GM19025 (cell line): ENCODE measurements around the gene RNF39.
A peak's percentile ranks its signal among the peaks of the same experiment; 100 is the strongest.

ENCODE experiments used
- ATAC-seq: cut with Tn5 transposase; IDR thresholded peaks from one replicate; pipeline ENCODE4 v1.9.1; 2021; ENCODE audit warnings: mild to moderate bottlenecking, low read depth, moderate library complexity; ENCODE audit not compliant: unreplicated experiment

The RNF39 gene

DNA sequence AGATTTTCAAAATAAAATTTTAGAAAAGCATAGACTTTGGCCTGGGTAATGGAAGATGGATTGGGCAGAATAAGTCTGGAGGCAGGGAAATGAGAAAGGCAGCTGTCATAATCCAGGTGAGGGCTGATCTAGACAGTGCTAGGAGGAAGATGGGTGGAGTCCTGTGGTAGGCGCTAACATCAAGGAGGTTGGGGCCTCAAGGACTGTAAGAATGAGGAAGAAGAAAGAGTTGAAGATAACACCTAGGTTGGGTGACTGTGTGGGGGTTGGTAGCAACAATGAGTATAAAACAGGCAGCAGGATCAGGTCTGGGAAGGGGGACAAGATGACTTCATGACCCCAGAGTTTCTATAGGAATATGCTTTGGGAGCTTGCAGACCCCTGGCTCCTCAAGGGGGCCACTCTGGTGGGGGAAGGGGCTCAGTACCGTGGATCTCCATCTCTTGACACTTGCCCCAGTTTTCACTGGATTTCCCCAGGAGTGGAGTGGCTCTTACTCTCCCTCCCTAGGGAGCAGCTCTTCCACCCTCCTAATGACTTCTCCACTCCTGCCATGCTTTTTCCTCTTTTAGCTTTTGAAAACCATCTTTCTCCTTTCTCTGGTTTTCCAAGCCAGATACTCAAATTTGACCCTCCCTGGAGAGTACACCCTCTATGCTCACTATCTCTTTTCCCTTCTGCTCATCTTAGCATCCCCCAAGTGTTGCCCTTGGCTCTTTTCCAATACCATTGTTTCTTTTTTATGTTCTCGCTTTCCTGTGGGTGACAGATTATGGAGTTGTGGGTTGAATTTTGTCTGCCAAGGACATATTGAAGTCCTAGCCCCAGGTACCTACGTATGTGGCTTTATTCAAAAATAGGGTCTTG lies 22.6 kb upstream of the RNF39 start:
- no peak for ATAC-seq

DNA sequence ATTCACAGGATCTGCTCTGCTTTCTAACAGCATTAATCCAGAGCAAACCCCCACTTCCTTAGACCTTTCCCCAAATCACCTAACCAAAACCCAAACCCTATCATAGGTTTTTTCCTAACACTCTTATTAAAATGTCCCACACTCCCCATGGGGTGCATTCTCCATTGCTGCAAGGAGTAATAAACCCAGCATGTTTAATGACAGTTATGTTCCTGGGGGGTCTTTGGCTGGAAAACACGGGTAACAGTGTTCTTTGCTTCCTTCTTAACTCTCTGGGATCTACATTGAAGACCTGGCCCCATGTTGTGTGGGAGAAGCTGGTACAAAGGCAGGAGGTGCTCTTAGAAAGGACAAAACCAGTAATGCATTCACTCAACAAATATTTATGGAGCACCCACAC lies 21.3 kb upstream of the RNF39 start:
- no peak for ATAC-seq

DNA sequence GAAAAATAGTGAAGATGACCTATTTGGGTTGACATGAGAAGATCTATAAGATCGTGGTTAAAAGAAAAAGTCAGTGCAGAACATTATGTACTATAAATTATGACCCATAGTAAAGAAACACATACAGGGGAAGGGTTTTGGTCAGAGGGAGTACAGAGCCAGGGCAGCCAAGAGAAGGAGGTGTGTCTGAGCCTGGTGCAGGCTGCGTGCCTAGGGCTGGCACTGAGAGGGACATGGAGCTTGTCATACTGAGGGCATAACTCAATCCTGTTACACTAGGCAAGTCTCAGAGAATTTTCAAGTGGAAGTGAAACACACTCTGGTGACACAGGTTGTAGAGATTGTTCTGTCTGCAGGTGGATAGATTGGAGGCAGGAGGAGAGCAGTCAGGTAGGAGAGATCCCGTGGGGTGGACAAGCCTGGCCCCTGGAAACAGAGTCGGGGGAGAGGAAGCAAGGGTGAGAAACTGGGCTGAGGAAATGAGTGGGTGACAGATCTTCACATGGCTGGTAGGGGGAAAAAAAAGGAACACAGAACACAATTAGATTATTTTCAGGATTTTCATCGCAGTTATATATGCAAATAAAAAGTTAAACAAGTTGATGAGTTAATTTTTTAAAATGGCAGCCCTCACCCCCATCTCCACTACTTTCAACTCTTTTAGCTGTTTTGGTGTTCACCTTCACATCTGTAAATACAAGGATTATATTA lies 18.5 kb upstream of the RNF39 start:
- ATAC-seq, result no peak

DNA sequence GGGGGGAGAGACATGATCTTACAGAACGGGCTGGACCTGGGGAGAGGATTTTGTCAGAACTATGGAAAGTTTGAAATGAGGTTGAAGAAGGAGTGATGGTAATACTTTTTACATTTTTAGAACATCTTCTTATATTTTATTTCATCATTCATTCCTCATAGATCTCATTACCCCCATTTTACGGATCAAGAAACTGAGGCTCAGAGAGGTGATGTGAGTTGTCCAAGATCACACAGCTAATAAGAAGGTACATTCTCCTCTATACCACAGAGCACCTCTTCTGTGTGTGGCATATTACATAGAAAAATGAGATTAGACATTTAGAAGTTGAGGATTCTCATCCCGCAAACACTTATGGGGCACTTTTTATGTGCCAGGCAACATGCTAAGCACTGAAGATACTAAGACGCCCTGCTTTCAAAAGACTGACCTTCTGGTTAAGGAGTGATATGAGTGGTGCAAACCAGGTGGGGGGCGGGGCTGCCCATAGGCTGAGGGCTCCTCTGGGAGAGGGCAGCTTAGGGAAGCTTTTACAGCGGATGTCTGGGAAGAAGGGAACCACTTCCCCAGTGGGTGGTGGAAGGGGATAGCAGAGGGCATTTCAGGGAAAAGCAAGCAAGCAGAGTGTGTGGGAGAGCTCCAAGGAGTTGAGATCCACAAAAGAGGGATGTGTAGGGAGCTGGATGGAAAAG lies 17.4 kb upstream of the RNF39 start:
- no peak for ATAC-seq

DNA sequence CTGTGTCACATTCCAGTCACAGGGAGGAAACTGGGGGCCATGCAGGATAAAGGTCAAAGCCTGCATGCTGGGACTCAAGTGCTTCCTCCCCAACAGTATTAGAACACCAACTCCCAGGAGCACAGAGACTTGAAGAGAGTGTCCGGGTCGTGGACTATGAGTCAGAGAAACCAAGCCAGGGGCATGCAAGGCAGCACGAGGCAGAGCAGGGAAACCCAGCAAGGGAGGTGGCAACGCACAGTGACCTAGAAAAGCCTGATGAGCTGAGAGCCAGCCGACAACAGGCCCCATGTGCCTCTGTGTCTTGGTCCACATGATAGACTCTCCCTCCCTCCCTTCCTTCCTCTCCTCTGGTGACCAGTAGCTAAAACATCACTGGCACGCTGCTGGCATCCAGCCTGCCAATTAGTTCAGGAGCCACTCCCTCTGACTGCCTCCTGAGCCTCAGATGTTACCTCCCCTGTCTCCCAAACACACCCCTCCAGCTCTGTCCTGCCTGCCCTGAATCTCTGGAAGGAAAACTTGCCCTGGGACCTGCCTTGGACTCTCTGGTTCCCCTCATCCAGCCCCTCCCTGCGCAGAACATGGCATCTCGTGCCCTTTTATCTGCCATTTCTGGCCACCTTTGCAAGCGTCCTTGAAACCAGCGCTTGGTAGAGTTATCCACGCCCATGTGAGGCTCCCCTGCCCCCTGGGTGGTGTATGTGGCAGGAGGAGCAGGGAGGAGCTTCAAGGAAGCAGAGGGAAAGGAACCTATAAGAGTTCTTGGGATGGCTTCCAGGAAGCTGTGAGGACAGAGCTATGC lies 16.2 kb upstream of the RNF39 start:
- no peak for ATAC-seq

DNA sequence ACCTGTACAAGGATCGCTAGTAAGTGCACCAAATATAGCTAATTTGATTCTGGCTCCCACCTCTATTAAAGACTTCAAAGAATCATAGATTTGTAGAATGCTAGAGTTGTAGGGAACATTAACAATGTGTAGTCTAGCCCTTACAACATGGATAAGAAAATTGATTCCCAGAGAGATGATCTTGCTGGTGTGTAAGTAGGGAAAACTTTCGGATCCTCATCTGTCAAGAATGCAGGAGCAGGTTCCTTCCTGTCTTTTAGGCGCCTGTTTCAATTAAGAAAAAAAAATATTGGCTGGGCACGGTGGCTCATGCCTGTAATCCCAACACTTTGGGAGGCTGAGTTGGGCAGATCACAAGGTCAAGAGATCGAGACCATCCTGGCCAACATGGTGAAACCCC lies 12.3 kb upstream of the RNF39 start:
- no peak for ATAC-seq

DNA sequence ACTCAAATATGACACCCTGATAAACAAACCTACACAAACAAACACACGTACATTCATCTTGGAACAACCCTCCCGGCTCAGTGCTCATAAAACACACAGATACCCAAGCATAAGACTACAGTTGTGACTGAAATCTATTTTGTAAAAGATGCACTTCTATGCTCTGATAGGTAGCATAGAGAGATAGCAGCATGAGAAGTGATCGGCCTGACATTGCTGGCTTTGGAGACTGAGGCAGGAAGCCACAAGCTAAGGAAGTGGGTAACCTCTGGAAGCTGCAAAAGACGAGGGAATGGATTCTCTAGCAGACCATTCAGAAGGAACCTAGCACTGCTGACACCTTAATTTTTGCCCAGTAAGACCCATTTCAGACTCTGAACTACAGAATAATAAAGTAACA lies 1.6 kb upstream of the RNF39 start:
- no peak for ATAC-seq

DNA sequence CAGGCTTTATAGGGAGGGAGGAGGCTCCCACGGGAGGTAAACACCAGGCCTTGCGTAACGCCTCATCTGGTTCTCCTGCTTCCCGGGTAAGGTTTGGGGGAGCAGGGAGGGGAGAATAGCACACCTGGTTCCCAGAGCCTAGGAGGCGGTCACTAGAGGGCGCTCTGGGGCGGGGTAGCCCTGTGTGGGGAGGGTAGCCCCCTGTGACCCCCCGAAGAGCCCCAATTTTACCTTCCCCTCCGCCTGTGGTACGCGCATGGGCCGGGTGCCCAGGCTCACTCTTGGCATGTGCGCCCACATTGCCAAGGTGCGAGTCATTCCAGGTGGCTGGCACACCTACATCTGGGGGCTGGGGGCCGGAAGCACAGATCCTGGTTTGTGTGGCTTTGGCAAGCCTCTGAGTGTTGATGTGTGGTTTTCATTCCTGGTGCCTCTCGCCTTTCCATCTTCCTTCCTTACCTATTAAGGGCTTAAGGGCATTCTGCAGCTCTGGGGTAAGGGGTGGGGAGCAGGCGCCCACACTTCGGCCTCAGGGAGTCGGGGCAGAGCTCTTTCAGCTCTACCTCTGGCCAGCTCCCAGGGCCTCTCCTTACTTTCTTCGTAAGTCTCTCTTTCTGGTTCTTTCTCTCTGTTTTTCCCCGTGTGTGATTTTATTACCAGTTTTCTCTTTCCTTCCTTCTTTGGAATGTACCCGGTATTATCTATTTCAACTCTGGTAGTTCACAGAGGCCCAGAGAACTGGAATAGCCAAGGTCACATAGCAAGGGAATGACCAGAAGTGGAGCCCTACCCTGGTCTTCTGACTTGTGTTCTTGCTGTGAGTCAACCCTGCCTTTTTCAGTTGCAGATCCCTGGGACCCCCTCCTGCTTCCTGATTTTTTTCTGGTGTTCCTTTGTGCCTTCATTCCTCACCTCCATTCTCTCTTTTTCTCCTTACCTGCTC lies 492 bp upstream of the RNF39 start:
- ATAC-seq, result no peak

DNA sequence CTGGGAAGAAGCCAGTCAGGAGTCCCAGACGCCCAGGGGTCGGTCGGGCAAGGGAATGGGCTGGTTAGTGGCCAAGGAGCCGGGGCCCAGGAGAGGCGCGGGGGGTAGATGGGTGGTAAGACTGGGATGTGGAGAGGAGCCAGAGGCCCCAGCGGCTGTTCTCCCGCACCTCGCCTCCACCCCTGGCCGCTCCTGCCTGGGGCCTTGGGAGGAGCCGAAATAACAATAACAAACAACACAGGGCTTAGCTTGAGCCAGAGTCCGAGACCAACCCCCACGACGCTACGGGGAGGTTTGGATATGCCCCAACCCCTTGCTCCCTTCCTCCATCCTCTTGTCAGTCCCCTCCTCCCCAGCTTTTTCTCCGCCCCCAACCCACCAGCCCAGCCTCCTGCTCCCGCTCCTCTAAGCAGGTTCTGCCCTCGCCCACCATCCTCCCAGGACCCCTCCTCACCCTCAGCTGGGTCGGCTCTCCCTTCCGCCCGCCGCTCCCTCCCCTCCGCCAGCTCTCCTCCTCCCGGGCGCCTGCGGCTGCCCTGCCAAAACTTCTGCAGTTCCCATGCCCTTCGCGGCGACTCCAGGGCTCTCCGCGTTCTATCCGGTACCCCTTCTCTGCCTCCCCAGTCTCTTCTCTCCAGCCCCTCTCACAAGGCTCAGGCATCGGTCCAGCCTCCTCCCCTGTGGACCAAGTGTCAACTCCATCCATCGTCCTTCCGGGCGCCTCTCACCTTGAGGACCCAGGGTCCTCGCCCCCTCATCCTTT lies 1.1 kb downstream of the RNF39 start:
- no peak for ATAC-seq

DNA sequence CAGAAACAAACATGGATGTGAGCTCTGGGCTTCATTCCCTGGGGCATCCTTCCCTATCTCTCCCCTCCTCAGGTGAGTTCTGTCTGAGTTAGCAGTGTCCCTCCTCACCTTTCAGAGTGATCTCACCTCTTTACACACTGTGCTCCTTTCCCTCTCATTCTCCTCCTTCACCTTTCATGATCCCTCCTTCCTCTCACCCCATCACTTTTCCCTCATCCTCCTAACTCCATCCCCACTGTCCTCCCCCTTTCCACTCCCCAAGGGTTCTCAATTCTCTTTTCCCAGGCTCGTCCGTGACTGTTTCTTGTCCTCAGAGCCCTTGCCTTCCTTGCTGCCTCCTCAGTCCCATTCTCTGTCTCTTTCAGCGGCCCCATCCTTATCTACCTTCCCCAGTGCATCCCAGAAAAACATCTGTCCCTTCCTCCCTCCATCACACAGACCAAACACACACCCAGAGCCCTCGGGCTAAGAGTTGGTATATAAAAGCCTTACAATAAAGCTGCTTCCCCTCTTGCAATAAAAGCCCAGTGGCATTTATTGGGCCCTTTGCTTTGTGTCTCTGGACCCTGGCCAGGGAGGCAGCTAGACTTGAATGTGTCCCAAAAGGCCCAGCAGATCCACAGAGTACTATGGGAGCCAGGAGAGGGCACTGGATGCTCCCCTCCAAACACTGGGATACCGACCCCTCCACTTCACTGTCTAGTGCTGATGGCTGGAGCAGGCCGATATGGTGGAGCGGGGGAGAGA lies 1.9 kb downstream of the RNF39 start:
- no peak for ATAC-seq

DNA sequence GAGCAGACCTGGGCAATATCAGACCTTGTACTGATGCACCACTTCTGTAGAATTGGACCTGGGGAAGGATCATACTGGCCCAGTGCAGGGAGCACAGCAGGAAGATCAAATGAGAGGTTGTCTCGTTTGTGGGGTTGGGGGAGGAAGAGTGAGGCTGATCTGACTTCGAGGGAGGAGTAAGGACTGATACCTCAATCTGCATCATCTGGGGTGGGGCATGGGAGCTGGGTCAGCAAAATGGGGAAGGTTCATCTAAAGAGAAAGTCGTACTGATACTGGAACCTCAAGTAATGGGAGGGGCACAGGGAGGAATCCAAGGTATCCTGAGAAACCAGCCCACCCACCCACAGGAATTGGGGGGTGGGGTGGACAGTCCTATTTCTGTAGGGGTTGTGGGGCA lies 3.7 kb downstream of the RNF39 start:
- no peak for ATAC-seq

DNA sequence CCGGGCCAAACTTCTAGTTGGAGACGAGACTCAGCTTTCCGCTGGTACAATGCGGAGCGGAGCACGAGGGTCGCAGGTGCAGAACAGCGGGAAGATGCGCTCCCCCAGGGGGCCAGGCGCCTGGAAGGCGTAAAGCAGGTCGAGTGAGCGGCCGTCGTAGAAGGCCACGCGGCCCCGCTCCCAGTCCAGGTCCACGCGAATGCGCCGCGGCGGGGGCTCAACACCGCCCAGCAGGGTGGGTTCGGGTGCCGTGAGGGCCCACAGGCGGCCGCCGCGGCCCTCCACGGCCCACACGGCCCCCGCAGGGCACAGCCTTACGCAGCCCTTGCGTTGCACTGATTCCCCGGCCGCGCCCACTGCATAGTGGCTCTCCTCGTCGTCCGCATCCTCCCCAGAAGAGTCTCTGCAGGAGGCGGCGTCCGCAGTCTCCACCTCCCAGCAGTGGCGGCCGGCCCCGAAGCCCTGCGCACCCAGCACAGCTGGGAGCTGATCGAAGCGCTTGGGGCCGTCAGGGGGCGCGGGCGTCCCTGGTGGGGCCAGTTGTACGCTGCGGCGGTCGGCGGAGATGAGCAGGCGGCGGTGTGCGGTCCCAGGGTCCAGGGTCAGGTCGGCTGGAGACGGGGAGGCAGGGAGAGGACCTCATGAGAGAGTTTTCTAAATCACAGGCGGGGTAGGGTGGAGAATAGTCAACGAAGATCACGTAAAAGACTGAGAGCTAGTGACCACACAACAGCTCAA lies 4.3 kb downstream of the RNF39 start:
- no peak for ATAC-seq

DNA sequence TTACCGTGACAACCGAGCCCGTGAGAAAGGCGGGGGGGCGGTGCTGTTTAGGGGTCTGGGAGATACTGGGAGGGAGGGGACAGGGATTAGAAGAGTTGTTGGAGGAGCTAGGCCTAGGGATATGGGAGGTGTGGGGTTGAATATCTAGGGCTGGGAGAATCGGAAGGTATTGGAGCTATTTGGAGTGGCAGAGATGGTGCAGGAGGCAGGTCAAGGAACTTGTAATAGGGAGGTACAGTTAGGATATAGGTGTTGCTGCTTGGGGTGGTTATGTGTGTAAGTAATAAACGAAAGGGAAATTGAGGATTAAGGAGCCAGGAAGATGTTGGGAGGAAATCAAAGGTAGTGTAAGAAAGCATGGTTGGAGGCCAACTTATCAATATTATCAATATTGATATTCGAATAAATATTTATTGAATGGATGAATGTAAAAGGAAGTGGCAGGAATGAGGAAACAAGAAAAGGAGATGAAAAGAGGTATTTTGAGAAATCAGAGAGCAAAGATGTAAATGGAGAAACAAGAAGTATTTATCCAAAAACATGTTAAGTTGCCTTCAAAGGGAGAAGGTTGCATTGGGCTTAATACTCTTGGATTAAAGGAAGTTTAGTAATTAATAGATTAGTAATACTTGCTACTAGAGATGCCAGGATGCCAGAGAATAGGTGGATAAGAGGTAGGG lies 8.0 kb downstream of the RNF39 start:
- ATAC-seq, result no peak

DNA sequence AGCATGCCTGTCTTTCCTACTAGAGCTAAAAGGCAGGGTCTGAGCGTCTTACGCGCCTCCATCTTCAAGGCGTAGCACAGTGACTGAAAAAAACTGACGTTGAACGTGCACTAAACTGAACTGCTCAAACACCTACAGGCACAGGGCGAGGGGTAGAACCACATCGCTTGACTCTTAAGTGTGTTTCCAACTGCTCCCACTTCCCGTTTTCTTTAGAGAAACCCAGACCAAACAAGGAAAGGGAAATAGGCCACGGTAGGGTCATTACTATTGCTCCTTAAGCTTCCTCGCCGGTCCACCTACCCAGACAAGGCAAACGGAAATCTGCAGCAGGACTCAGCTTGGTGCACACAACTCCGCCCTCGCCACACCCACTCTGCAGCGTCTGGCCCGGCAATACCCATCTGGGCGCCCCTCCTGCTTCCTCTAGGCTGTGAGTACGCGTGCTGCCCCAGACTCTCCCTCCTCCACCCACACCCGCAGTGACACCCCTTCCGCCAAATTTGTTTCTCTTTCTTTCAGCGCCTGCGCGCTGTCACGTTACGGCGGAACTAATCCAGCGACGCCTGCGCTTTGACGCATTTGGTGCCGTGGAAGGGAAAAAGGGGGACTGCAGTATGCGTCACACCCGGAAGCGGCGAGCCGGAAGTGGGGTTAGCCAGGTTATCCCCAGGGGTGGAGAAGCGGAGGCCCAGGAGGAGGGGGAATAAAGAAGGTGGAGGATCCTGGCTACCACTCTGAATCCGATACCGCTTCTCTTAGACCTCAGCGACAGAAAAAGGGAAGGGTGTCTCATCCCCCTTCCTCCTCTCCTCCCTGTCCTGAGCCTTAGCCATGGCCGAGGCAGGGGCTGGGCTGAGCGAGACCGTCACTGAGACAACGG lies 8.8 kb downstream of the RNF39 start, which contains the start of gene PPP1R11:
PPP1R11 (plus strand) TSS at position 622 of the 883 bp plus-strand sequence; CDS start at position 835, 213 bp downstream.
- peak; percentile 95 for ATAC-seq

DNA sequence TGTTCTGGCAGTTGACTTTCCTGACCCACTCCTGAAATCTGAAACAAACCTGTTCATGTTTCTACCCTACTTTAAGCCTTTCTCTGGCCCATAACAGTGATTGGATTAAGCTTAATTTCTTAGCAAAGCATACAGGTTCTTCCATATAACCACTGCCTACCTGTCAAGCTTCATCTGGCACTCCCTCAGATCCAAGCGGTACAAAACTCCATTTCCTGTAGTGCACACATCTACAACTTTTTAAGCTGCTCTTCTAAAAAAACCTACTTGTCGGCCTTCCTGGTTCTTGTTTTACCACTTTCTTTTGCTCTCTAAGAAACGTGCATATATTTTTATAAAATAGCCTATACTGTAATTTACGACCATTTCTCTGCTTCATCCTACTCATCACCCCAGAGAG lies 9.5 kb downstream of the RNF39 start:
- no peak for ATAC-seq

DNA sequence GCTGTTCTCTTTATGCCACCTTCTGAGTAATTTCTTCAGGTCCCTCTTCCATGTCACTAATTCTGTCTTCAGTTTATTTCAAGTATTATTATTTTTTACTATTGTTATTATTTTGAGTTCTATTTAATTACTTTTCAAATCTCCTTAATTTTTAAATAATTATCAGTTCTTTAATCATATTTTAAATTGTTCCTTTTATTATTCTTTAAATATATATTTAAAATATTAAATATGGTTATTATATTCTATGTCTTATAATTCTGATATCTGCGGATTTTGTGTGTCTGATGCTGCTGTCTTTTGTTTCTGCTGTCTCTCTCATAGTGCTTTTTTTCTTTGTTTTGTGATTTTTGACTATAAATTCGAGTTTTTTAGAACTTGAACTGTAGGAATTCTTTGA lies 12.3 kb downstream of the RNF39 start:
- ATAC-seq, result no peak
